Chondrocyte (in vitro differentiated cells): ENCODE data around the gene SREBF1. TPM values are rescaled to one million over a fixed set of nuclear protein-coding genes. Genes with fewer than 3 reads are reported as not detected.

Experiments used
- DNase-seq: peaks from one replicate; pipeline ENCODE4 v3.0.0; 2021; ENCODE audit warnings: mixed read lengths, low spot score
- H3K27ac Mint-ChIP-seq: one replicate; pipeline ENCODE4 v1.8.0; 2021; ENCODE audit warnings: mild to moderate bottlenecking, moderate library complexity, mixed read lengths; ENCODE audit not compliant: unreplicated experiment
- H3K27me3 Mint-ChIP-seq: 2 replicates; pipeline ENCODE4 v1.8.0; 2021; ENCODE audit warnings: low read depth, mixed read lengths
- H3K36me3 Mint-ChIP-seq: 2 replicates; pipeline ENCODE4 v1.8.0; 2021; ENCODE audit warnings: low read depth, mixed read lengths
- H3K4me1 Mint-ChIP-seq: 2 replicates; pipeline ENCODE4 v1.8.0; 2021; ENCODE audit warnings: low read depth, mild to moderate bottlenecking, mixed read lengths
- H3K4me3 Mint-ChIP-seq: one replicate; pipeline ENCODE4 v1.8.0; 2021; ENCODE audit warnings: mild to moderate bottlenecking, moderate library complexity, mixed read lengths; ENCODE audit not compliant: unreplicated experiment
- H3K9me3 Mint-ChIP-seq: 2 replicates; pipeline ENCODE4 v1.8.0; 2021; ENCODE audit warnings: low read depth, mixed read lengths
- total RNA-seq: library from RNA; stranded (reverse); gene quantifications from 3 replicates; pipeline ENCODE4 v1.2.1, GENCODE V29; 2021
- TF ChIP-seq, protein P1 (sequence below): fragments of 200-600 bp; sonication (generic); IDR thresholded peaks from 2 replicates; pipeline ENCODE4 v1.5.0; 2021; ENCODE audit warnings: antibody characterized with exemption, mild to moderate bottlenecking, moderate library complexity

SREBF1 gene
- total RNA-seq, 1 donor from 2014 or later, result 22.8 TPM

DNA sequence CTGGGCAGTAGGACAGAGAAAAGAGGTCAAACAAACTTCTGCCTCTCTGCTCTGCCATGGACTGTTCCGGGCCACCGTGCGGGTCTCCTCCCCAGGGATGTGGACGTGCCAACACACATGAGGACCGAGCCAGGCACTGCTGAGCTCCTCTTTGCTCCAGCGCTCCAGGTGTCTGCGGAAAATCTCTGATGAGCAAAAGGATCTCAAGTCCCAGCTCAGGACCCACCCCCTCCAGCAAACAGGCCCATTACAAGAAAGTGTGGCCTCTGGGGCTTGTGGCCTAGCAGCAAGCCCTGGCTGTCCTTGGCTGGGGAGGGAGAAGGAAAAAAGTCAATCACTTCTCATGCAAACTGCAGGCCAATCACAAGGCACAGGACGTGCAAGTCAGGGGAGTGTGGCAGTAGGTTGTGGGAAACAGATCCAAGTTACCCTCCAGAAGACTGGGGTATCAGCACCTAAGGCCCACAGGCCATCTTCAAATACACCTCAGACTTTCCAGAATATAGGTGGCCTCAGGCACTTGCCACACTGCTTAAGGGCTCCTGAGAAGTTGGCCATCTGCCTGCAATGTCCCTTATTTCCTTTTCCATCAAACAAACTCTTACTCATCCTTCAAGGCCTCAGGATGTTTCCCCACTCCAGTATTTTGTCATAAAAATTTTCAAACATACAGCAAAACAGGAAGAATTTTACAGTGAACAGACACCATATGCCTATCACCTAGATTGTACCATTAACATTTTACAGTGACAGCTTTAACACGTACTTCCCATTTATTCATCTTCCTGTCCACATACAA, 36.0 kb upstream of the SREBF1 start:
- H3K4me3 Mint-ChIP-seq, result no peak overlapping the region
- DNase-seq, result no peak
- peaks cover 18% of the 10 kb centered on the region for H3K36me3 Mint-ChIP-seq

DNA sequence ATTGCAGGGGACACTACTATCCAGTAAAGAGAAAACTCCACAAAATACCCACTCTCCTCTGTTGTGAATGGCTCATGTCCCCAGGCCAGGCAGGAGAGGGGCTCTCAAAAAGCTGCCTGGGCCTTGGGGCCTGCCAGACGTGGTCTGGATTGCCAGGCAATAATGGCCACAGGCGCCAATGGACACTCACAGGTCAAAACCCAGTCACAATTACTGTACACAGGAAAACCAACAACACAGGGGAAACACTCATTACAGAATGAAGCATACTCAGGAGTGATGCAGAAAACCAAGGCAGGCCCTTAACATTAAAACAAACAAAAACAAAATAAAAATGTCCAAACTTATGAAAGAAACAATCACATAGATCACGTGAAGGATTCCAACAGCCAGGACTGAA, 35.1 kb upstream of the SREBF1 start:
- Mint-ChIP-seq H3K9me3 (no peaks in the 10 kb centered on the region), H3K36me3 (peaks cover 19% of the 10 kb centered on the region), H3K27me3 (no peaks in the 10 kb centered on the region), H3K4me1 (peaks cover 12% of the 10 kb centered on the region), H3K27ac (no peak overlapping the region), H3K4me3 (no peak overlapping the region)
- no peak for DNase-seq
- TF ChIP-seq, protein P1, sequence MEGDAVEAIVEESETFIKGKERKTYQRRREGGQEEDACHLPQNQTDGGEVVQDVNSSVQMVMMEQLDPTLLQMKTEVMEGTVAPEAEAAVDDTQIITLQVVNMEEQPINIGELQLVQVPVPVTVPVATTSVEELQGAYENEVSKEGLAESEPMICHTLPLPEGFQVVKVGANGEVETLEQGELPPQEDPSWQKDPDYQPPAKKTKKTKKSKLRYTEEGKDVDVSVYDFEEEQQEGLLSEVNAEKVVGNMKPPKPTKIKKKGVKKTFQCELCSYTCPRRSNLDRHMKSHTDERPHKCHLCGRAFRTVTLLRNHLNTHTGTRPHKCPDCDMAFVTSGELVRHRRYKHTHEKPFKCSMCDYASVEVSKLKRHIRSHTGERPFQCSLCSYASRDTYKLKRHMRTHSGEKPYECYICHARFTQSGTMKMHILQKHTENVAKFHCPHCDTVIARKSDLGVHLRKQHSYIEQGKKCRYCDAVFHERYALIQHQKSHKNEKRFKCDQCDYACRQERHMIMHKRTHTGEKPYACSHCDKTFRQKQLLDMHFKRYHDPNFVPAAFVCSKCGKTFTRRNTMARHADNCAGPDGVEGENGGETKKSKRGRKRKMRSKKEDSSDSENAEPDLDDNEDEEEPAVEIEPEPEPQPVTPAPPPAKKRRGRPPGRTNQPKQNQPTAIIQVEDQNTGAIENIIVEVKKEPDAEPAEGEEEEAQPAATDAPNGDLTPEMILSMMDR, result no peak

More for the DNA sequence above, 36.0 kb upstream of the SREBF1 start:
- no peak overlapping the region for H3K27ac Mint-ChIP-seq
- H3K9me3 Mint-ChIP-seq, result no peaks in the 10 kb centered on the region
- TF ChIP-seq, protein P1, result no peak
- peaks cover 21% of the 10 kb centered on the region for H3K4me1 Mint-ChIP-seq
- H3K27me3 Mint-ChIP-seq, result no peaks in the 10 kb centered on the region

GRCh38 chr17:17870247-17870646, 33.5 kb upstream of the SREBF1 start:
- no peak for DNase-seq
- H3K27ac Mint-ChIP-seq, result no peak overlapping the region
- TF ChIP-seq, protein P1, result no peak
- peaks cover 16% of the 10 kb centered on the region for H3K36me3 Mint-ChIP-seq
- no peaks in the 10 kb centered on the region for H3K9me3 Mint-ChIP-seq
- H3K4me1 Mint-ChIP-seq, result peaks cover 4% of the 10 kb centered on the region
- H3K4me3 Mint-ChIP-seq, result no peak overlapping the region
- H3K27me3 Mint-ChIP-seq, result no peaks in the 10 kb centered on the region

DNA sequence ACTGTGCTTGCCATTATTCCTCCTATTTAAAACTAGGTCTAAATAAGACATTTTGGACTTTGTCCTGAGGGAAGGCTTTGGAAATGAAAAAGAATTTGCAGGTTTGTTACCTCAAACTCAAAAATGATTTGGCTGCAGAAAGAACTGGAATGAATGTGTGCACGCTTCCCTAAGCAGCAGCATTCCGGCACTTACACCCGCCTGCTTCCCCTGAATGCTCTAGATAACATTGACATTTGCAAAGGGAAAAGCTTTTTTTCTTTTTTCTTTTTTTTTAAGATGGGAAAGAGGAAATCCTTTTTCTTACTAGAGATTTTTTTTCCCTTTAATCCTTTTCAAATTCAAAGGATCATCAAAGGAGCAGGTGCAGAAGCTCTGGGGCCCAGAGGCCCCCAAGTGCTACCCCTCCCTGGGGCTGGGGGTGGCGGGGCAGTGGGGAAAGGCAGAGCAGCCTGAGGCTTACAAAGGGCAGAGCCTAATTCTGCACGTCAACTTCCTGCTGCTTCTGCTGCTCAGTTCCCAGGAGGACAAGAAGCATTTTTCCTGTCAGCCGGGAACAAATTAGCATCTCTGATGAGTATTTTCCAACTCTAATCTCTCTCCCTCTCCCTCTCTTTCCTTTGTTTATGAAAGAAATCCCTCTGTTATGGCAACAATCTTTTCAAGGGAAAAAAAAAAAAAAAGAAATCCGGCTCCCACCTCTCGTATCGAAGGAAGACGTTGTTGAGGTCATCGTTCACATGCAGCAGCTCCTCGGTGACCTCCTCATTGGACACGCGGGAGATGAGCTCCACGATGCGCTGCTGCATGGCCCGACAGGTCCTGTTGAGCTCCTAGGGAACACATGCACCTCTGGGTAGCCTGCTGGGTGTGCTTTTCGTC, 32.1 kb upstream of the SREBF1 start:
- peaks cover 4% of the 10 kb centered on the region for H3K4me1 Mint-ChIP-seq
- DNase-seq, result no peak
- no peaks in the 10 kb centered on the region for H3K9me3 Mint-ChIP-seq
- H3K27ac Mint-ChIP-seq, result no peak overlapping the region
- H3K27me3 Mint-ChIP-seq, result no peaks in the 10 kb centered on the region
- H3K4me3 Mint-ChIP-seq, result no peak overlapping the region
- TF ChIP-seq, protein P1, result no peak
- H3K36me3 Mint-ChIP-seq, result peaks cover 16% of the 10 kb centered on the region

GRCh38 chr17:17866897-17867296, 30.1 kb upstream of the SREBF1 start:
- no peaks in the 10 kb centered on the region for H3K27me3 Mint-ChIP-seq
- TF ChIP-seq, protein P1, result no peak
- peaks cover 4% of the 10 kb centered on the region for H3K4me1 Mint-ChIP-seq
- no peaks in the 10 kb centered on the region for H3K9me3 Mint-ChIP-seq
- no peak overlapping the region for H3K4me3 Mint-ChIP-seq
- peaks cover 17% of the 10 kb centered on the region for H3K36me3 Mint-ChIP-seq
- no peak overlapping the region for H3K27ac Mint-ChIP-seq
- DNase-seq, result no peak
